Thyroid gland (tissue), 4 donors: ENCODE results near the gene MUS81. TPM values are rescaled to one million over a fixed set of nuclear protein-coding genes. Genes with fewer than 3 reads are reported as not detected.
"Not testable (repeated sequence)": the region's sequence is repeated elsewhere in the genome, so short reads cannot be mapped to it uniquely, and the experiment has no call there.

Experiments used
- DNase-seq, 2 donors: peaks; one replicate each; pipeline ENCODE4 v3.0.0-alpha.2; 2019
- H3K27ac ChIP-seq, 3 donors: fragments of 200-600 bp; sonication (generic); 1 replicate in 2 of 3; 2 replicates in 1 of 3; pipeline ENCODE4 v1.5.1; 2016 to 2019; ENCODE audit warnings: mild to moderate bottlenecking in 1 of 3, moderate library complexity in 1 of 3
- H3K27me3 ChIP-seq: fragments of 200-600 bp; sonication (generic); one replicate; pipeline ENCODE4 v1.5.1; 2019
- H3K36me3 ChIP-seq, 2 donors: fragments of 200-600 bp; sonication (generic); one replicate each; pipeline ENCODE4 v1.5.1; 2016 to 2019
- H3K4me1 ChIP-seq, 2 donors: fragments of 200-600 bp; sonication (generic); one replicate each; pipeline ENCODE4 v1.5.1; 2017 to 2019
- H3K4me3 ChIP-seq, 3 donors: fragments of 200-600 bp; sonication (generic); replicated peaks in 1 of 3; 1 replicate in 2 of 3; 2 replicates in 1 of 3; pipeline ENCODE4 v1.5.1; 2016; ENCODE audit warnings: mild to moderate bottlenecking in 1 of 3
- H3K9me3 ChIP-seq: fragments of 200-600 bp; sonication (generic); one replicate; pipeline ENCODE4 v1.5.1; 2017
- POLR2A ChIP-seq, 2 donors: fragments of 450-650 bp; IDR thresholded peaks; one replicate each; pipeline ENCODE4 v1.6.1; 2017; ENCODE audit warnings: antibody characterized with exemption in 2 of 2, mild to moderate bottlenecking in 2 of 2, moderate library complexity in 1 of 2
- WGBS, 2 donors: methylation state at CpG; one replicate each; pipeline ENCODE4 v1.1.5; 2017; 5-methylcytosine and 5-hydroxymethylcytosine counted together
- intact Hi-C: fragments of 100-400 bp; cut with DNase I; formaldehyde crosslinking; loops from one replicate; pipeline ENCODE4 v1.15.1; 2023
- total RNA-seq, 4 donors: library from RNA; depleted of rRNA; stranded (reverse); fragments of >200 nt; gene quantifications; one replicate each; pipeline ENCODE4 v1.2.3, GENCODE V29; 2016
- TF ChIP-seq, protein P1 (sequence below), 6 experiments: fragments of 200-600 bp in 3 of 6; fragments of 450-650 bp in 3 of 6; sonication (generic) in 3 of 6; IDR thresholded peaks; one replicate each; pipeline ENCODE4 v1.5.1; 2016 to 2019; ENCODE audit warnings: antibody characterized with exemption in 6 of 6, mild to moderate bottlenecking in 2 of 6, inconsistent platforms in 1 of 6, moderate library complexity in 1 of 6

The MUS81 gene
- total RNA-seq, 4 donors from 2014 or later, result 31.8 to 61.9 (median 42.5) TPM

DNA sequence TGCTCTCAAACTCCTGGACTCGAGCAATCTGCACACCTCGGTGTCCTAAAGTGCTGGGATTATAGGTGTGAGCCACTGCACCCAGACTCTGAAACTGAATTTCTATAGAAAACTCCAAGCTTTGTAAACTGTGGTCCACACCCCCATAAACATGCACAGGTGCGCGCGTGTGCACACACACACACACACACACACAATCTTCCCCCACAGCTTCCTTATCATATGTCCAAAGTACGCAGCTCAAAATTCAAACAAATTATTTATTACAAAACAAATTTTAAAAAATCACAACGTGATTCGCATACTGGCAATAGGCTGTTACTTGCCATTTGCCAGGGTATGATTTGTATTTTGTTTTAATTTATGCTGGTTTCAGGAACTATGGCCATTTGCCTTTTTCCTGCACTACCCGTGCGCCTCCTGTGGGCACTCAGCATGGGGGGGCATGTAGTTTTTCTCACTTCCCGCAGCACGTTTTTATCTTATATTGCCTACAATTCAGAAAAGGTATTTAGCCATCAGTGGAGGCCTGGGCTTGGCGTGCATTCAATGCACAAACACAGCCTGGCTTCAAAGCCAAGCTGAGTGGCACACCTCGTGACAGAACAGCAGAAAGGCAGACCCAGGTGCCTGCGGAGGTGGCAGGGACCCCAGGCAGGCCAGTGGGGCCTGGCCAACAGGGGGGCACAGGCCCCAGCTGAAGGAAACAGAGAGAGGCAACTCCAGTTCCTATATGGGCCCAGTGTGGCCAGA is 37.3 kb upstream of the MUS81 start:
- WGBS, 2 donors, result 86 to 91% methylated on average over 14 to 15 of the region's 15 CpGs
- Histone ChIP-seq H3K9me3 (no peaks in the 10 kb centered on the region), H3K27me3 (no peaks in the 10 kb centered on the region), H3K4me1 (peaks cover 0 to 6% of the 10 kb centered on the region in 2 donors), H3K4me3 (no peak overlapping the region), H3K27ac (no peak overlapping the region), H3K36me3 (no peaks in the 10 kb centered on the region)
- TF ChIP-seq, protein P1, sequence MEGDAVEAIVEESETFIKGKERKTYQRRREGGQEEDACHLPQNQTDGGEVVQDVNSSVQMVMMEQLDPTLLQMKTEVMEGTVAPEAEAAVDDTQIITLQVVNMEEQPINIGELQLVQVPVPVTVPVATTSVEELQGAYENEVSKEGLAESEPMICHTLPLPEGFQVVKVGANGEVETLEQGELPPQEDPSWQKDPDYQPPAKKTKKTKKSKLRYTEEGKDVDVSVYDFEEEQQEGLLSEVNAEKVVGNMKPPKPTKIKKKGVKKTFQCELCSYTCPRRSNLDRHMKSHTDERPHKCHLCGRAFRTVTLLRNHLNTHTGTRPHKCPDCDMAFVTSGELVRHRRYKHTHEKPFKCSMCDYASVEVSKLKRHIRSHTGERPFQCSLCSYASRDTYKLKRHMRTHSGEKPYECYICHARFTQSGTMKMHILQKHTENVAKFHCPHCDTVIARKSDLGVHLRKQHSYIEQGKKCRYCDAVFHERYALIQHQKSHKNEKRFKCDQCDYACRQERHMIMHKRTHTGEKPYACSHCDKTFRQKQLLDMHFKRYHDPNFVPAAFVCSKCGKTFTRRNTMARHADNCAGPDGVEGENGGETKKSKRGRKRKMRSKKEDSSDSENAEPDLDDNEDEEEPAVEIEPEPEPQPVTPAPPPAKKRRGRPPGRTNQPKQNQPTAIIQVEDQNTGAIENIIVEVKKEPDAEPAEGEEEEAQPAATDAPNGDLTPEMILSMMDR (IDR thresholded peaks at IDR 0.05), result no peak
- TF ChIP-seq POLR2A (IDR thresholded peaks at IDR 0.05), result no peak
- no peak for DNase-seq
- intact Hi-C loops, result no loop called here

DNA sequence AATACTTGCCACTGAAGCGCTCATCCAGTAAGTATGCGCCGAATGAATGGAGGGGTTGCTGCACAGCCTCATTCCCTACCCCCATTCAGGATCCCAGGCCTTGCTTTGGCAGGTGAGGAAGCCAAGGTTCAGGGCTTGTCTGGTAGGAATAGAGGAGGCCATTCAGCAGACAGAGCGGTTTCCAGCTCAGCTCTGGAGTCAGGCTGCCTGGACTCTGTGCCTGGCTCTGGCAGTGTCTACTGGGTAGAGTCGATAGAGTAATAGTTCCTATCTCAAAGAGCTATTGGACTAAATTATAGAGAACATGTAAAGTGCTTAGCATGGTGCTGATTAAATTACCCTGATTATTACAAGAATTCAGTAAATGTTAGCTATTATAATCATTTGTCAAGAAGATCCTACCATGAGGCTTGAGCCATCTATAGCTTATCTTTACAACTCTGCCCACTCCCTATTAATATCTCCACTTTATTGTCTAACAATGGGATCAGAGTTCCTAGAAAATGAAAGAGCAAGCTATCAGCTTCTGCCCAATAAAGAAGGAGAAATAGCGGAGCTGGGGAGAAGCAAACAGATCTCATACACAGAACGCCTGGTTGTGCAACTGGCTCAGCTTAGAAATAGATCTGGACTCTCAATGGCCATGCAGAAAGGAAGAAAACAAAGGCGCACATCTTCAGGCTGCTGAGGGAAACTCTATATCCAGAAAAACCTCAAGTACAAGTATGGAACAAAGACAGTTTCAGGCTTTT is 33.1 kb upstream of the MUS81 start:
- no peak for DNase-seq
- Histone ChIP-seq H3K9me3 (no peaks in the 10 kb centered on the region), H3K27ac (no peak overlapping the region), H3K27me3 (no peaks in the 10 kb centered on the region), H3K4me3 (no peak overlapping the region), H3K4me1 (no peaks in the 10 kb centered on the region), H3K36me3 (no peaks in the 10 kb centered on the region)
- no peak for TF ChIP-seq POLR2A (IDR thresholded peaks at IDR 0.05)
- TF ChIP-seq, protein P1 (IDR thresholded peaks at IDR 0.05), result no peak
- intact Hi-C loops, result no loop called here
- 90 to 94% methylated on average over 8 of the region's 8 CpGs for WGBS, 2 donors

DNA sequence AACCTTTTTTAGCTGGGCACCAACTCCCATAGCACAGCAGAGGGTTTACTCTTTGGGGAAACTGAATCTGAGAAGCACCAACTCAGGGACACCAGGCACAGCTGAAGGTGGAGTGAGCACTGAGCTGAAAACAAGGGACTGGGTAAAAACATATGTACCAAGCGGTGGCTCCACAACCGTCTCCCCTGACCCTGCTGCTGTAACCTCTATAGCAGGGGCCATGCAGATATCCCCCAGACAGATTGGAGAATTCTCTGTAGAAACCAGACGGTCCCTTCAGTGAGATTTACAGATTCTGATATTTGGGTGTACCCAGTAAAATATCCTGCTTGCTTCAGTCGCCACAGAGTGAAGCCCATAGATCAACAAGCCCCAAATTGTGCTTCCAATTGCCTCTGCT is 30.8 kb upstream of the MUS81 start:
- intact Hi-C loops, result no loop called here
- 41 to 61% methylated on average over 4 of the region's 4 CpGs for WGBS, 2 donors
- DNase-seq, result no peak
- no peaks in the 10 kb centered on the region for H3K36me3 ChIP-seq
- no peaks in the 10 kb centered on the region for H3K9me3 ChIP-seq
- no peaks in the 10 kb centered on the region for H3K27me3 ChIP-seq
- H3K4me3 ChIP-seq, result no peak overlapping the region
- peaks cover 0 to 8% of the 10 kb centered on the region in 2 donors for H3K4me1 ChIP-seq
- TF ChIP-seq, protein P1 (IDR thresholded peaks at IDR 0.05), result no peak
- no peak overlapping the region for H3K27ac ChIP-seq

DNA sequence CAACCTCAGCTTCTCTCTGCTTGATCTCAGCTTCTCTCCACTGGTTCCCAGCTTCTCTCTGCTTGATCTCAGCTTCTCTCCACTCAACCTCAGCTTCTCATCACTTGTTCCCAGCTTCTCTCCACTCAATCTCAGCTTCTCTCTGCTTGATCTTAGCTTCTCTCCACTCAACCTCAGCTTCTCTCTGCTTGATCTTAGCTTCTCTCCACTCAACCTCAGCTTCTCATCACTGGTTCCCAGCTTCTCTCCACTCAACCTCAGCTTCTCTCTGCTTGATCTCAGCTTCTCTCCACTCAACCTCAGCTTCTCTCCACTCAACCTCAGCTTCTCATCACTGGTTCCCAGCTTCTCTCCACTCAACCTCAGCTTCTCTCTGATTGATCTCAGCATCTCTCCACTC is 28.0 kb upstream of the MUS81 start:
- H3K36me3 ChIP-seq, H3K9me3 ChIP-seq, intact Hi-C loops, H3K4me3 ChIP-seq, H3K27ac ChIP-seq, H3K27me3 ChIP-seq, H3K4me1 ChIP-seq, DNase-seq: not testable (repeated sequence)

DNA sequence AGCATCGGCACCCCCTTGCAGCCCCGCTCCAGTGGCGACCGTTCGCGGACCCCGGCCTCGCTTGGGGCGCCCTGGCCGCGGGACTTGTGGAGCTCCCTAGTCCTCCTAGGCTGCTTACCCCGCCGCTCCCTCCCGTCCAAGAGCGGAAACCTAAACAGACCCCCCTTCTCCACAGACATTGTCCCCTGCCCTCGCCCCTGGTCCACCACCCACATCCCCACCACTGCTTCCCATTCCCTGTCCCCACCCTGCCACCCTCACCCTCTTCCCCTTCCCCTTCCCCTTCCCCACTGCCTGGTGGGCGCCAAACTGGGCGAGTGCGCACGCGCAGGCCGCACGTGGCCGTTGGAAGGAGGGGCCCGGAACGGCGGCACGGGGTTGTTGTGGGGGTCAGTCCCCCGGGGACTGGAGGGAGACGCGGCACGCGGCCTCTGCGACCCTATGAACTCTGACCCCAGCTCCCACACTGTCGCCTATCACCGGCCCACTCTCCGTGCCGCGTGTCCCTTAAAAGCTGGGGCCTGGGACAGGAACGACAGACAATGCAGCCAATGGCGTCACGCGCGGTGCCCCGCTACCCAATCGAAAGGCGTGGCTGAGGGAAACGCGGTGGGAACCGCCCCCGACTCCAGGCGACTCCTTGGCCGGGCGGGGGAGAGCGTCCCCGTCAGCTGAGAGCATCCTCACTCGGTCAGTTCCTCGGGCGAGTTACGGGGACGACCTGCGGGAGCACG is 26.8 kb upstream of the MUS81 start, which contains the start of gene SNX32:
Gene SNX32, plus strand, starts transcription at position 667 of the 734 bp plus-strand sequence. CDS start 103 bp downstream, outside the sequence.
- Histone ChIP-seq H3K36me3 (no peaks in the 10 kb centered on the region), H3K4me3 (peak within 1 kb of the TSS; percentile 27 to 45 (median 38)), H3K4me1 (peaks cover 0 to 8% of the 10 kb centered on the region in 2 donors), H3K9me3 (no peaks in the 10 kb centered on the region), H3K27me3 (no peaks in the 10 kb centered on the region), H3K27ac (no peak within 1 kb of the TSS)
- no peak for TF ChIP-seq POLR2A (IDR thresholded peaks at IDR 0.05)
- TF ChIP-seq, protein P1 (IDR thresholded peaks at IDR 0.05), result no peak
- WGBS, 2 donors, result 1 to 3% methylated on average over 28 to 57 of the region's 63 CpGs
- DNase-seq, result peak; percentile 95 to 96
- intact Hi-C loops, result no loop called here
